H4 (cell line): ENCODE measurements around the gene CCR6. TPM values are rescaled to one million over a fixed set of nuclear protein-coding genes. Genes with fewer than 3 reads are reported as not detected.
"Not testable (repeated sequence)": the region's sequence is repeated elsewhere in the genome, so short reads cannot be mapped to it uniquely, and the experiment has no call there.

ENCODE experiments used
- DNase-seq: peaks from one replicate; pipeline ENCODE4 v3.0.0-alpha.2; 2015; ENCODE audit warnings: low spot score
- total RNA-seq: library from RNA; depleted of rRNA; stranded (reverse); fragments of >200 nt; shearing (Covaris generic); gene quantifications from 2 replicates; pipeline ENCODE4 v1.2.3, GENCODE V29; 2014

Gene CCR6
- total RNA-seq, 1 experiment from 2014 or later: not detected

DNA sequence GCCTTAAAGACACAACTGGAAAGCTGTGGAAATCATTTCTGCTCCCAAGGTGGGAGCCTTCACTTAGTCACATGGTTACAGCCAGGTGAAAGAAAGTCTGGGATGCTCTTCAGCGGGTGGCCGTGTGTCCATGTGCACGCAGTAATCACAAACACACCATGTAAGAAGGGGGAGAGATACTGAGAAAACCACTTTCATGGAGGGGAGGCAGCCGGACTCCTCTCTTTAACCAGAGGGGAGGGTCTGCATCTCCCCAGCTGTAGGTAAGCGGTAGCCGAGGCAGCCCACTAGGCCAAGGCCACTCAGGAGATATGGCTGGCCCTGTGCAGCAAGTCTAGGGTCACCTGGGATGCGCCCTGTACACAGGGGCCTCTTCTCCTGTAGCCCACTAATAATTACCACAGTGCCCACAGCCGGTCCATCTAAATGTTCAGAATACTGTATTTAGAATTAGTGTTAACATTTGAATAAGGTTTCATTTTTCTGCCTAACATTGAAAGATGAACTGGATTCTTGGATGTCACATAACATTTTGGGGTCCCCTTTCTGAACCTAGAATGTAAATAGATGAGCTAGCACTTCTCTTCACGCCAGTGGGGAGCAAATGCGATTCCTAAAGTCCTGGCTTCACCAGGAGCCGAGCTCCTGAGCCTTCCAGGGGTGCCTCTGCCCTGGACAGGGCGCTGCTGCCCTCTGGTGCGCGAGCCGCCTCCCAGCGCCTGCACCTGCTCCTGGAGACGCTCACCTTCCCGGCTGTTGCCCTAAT, 19.0 kb downstream of the CCR6 start:
- no peak for DNase-seq

DNA sequence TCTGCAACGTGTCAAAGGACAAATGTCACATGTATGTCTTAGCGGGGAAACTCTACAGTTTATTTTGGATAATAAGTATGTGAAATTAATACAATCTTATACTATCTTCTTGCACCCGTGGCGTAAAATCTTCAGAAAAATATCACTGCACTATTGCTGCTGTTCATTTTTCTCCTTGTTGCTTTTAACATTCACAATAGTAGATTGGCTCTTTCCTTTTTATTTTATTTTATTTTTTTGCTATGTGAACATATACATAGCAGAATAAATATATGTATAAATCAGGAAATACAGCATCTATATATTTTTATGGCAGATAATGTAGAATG, 19.5 kb downstream of the CCR6 start:
- DNase-seq: no peak

DNA sequence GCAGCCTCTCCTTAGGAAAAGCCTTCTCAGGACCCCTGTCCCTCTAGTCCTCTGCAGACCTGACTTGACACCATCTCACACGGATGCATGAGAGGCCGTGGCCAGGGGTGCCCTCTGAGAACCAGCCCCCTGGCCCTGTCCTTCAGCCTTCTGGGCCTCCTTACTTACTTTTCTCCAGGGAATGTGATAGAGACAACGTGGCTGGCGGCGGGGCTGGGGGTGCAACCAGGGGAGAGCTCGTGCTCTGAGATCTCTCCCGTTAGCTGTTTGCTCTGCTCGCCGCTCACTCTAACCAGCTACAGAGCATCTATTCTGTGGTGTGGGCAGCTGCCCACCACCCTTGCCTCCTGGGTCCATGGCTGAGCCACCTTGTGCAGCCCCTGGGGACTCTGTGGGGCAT, 20.1 kb downstream of the CCR6 start:
- DNase-seq: no peak

DNA sequence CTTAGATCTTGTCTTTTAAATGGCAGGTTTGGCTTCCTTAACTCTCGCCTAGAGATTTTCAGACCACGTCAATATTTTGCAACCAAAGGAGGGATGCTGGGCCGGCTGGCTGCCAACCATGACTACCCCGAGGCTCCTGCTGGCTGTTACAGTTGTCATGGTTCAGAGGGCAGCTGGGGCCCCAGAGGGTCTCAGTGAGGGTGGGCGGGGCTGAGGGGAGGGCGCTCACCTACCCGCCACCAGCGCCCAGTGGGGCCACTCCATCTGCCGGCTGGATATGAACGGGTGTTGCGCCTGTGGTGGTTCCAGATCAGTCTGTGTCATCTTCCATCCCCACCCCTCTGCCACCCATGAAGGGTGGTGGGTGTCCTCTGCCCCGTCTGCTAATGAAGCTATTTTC, 22.6 kb downstream of the CCR6 start:
- no peak for DNase-seq

DNA sequence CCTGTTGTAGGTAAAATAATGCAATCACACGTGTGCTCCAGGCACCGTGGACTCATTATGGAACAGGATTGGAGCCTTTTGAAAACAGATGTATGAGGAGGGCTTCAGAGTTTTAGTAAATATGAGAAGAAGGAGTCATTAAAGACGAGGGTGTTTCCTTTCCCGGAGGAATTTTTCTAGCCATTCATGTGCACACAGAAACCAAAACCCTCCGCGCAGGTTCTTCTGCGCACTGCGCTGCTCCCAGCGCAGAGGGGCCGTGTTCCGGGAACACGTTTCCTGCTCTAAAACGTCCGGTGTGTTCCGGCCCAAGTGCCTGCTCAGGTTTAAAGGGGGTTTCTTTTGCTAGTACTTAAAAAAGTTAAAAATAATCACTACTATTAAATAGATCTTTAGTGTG, 23.2 kb downstream of the CCR6 start:
- DNase-seq: no peak

DNA sequence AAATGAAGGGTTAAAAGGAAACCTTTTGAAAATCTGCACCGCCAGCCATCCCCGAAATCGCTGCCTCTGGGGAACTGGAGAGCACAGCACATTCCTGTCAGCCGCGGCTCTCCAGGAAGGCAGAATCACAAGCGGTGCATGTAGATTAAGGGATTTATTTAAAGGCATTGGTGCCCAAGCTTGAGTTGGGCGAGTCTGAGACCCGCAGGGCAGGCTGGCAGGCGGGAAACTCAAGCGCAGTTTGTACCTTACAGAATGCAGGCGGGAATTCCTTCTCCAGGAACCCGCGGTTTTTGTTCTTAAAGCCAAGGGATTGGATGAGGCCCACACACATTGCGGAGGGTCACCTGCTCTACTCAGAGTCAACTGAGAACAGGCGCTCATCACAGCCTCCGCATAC, 24.1 kb downstream of the CCR6 start:
- no peak for DNase-seq

DNA sequence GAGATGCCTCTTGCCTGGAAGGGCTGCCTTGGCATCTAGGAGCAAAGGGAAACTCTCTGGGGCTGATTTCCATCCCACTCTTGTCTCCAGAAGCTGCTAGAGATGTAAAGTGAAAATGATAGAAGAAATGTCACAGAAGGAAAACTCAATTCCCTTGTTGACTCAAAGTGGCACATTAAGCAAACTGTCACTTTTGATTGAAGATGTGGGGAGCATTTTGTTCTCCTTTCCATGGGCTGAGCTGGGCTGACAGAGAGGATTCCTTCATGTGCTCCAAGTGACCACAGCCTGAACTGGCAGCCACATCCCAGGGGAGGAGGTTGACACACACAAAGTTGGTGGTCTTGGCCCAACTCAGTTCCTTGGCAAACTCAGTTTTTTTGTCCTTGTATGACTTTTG, 25.1 kb downstream of the CCR6 start:
- no peak for DNase-seq

DNA sequence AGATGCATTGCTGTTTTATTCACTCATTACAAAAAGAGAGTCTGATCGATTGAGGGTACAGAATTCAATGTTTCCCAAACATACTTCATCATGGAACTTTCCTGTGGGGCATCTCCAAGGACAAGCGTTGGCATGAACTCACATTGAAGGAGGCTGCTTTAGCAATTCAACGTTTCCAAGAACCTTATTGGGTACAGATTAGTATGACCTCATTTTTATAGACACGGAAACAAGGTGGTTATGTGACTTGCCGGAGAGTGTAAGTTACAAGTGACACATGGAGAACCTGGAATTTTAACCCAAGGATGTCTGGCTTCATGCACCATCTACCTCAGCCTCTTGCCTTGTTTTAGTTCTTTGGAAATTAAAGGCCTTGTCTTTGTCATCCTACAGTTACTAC, 26.1 kb downstream of the CCR6 start:
- DNase-seq: no peak

DNA sequence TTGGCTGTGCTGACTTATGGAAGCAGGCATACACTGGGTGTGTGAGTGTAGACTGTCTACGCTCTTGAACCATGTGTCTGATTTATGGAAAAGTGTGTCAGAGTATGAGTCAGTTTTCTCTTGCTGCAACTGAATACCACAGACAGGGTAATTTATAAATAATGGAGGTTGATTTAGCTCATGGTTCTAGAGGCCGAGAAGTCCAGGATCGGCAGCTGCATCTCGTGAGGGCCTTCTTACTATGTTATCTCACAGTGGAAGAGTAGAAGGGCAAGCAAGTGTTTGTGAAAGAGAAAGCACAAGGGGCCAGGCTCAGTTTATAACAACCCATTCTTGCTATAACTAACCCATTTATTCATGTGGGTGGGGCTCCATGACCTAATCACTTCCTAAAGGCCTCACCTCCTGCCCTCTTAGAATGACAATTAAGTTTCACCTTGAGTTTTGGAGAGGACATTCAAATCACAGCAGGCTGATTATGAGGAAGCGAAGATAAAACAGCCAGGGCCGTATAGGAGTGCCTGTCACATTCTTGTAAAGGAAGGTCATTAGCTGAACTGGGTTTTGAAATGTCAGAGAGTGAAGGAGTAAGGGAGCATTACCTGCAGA, 28.1 kb downstream of the CCR6 start:
- no peak for DNase-seq

DNA sequence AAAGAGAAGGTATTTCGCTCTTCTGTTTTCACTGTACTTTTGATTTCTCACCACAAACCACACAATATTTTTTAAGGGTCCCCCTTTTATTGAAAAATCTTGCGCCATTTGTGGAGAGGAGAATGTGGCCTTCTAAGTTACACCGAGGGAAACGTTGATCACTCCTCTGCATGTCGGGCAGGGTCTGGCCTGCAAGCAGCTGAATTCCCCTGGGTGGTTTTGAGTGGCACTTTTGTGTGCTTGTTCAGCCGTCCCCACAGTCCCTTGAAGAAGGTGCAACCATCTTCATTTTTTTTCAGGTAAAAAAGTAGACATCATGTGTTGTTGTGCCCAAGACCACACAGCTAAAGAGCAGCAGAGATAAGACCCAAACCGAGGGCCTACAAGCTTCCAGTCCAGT, 28.8 kb downstream of the CCR6 start:
- no peak for DNase-seq

DNA sequence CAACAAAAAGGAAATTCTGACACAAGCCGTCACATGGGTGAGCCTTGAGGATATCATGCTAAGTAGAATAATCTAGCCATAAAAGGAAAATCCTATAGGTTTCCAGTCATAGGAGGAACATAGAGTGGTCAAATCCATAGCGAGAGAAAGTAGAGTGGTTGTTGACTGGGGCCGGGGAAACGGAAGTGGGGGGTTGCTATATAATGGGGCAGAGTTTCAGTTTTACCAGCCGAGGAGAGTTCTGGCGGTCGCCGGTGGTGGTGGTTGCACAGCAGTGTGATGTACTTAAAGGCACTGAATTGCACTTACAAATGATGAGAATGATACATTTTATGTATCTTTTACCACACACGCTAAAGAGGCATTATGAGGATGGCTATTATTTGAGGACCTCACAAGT, 30.0 kb downstream of the CCR6 start:
- DNase-seq: no peak

DNA sequence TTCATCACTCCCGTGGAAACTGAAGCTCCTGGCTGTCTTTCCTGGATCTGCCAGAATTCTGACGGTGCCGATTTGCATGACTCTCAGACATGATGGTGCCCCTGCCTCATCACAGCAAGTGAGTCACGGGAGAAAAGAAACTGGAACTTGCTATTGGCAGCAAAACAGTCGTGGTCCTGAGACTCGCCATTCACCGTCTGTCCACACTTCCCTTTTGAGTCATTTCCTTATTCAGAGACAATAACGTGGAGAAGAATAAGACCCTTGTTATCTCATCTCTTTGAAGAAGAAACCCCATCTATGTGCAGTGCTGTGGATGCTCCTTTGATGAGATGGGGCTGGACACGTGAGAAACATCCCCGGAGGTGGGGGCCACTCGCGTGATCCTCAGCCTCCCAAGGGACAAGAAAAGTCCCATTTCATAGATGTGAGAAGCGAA, 30.6 kb downstream of the CCR6 start:
- no peak for DNase-seq

DNA sequence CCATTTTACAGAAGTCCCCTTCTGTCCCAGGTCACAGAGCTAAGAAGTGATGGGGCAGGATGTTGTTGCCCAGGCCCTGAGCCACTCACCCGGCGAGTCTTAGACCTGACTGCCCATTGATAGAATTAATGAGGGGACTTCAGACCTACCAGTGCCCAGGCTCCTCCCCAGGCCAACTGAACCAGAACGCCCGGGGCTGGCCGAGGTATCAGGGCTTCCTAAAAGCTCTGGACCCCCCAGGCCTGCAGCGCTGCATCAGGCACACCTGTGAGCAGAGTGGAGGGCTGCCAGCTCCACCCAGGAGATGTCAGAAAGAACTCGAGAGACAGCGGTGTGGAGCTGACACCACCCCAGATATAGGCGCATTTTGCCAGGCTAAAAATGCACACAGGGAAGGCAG, 31.4 kb downstream of the CCR6 start:
- no peak for DNase-seq

DNA sequence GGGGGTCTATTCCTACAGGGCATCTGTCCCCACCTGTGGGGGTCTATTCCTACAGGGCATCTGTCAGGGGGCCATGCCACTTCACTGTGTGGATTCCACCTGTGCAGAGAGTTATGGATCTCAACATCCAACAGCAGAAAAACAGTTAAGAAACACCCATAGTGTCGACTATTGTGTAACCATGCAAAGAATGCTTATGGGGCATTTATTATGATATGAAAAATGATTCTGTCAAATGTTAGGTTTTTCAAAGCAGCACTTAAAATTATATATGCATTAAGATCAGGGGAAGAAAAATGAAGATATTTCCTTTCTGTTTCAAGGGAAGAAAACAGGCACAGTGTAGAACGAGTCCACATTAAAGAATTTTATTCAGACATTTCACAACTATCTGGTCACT, 32.0 kb downstream of the CCR6 start:
- DNase-seq: no peak

DNA sequence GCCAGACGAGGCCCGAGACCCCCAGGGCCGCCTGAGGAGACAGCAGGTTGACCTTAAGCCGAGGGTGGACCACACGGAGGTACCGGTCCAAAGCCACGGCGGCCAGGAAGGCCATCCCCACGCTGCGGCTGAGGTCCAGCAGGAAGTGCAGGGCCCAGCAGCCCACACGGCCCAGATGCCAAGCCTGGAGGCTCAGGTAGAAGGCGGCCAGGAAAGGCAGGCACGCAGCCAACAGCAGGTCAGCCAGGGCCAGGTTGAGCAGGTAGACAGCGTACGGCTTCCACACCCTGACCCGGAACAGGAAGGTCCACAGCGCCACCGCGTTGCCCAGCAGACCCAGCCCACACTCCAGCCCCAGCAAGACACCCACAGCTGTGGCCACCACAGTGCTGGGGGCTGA, 34.5 kb downstream of the CCR6 start:
- no peak for DNase-seq

DNA sequence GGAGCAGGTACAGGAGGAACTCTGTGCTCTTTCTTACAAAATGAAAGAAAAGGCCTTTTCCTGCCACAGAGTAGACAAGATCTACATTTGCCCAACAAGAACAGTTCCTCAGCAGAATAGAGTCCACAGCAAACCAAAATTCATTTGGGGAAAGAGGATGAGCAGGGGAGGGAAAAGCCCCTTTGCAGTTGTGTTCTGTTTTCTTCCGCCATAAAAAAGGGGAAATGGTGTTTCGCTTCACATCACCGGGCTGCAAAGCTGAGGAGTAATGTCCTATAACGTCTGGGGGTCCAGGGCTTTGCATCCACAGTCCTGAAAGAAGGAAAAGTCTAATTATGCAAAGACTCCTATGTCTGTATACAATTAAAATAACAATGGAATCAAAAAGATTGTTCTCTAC, 35.0 kb downstream of the CCR6 start, which contains the start of gene GPR31:
Gene GPR31, minus strand, starts transcription at position 118 of the 400 bp plus-strand sequence. CDS start 149 bp downstream, outside the sequence.
- DNase-seq: no peak

DNA sequence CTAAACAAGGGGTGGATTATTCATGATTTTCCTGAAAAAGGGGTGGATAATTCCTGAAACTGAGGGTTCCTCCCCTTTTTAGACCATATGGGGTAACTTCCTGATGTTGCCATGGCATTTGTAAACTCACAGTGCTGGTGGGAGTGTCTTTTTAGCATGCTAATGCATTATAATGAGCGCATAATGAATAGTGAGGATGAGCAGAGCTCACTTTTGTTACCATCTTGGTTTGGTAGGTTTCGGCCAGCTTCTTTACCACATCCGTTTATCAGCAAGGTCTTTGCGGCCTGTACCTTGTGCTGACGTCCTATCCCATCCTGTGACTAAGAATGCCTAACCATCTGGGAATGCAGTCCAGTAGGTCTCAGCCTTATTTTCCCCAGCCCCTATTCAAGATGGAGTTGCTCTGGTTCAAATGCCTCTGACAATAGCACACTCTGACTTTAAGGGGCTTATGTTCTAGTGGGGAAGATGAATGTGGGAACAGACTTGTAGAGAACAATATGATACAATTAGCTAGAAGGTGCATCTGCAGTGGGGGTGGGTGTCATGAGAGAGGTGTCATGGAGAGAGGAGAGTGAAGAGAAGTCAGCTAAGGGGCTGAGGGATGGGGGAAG, 39.1 kb downstream of the CCR6 start:
- DNase-seq: no peak

DNA sequence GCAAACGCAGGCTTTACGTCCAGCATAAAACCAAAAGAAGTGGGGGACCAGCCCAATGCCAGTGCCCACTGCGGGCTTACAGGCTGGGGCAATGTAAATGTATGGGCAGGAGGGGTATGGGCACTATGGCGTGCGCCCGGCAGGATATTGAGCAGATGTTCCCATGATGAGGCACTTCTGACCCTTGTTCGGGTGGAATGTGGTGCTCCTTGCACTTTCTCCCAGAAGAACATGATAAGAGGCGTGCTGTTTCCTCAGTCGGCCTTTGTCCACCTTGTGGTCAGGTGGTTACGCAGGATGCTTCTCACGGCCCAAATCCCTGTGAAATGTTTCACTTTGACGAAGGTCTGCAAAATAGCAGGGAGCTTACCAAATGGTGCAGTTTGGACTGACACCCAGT, 39.7 kb downstream of the CCR6 start:
- DNase-seq: no peak

DNA sequence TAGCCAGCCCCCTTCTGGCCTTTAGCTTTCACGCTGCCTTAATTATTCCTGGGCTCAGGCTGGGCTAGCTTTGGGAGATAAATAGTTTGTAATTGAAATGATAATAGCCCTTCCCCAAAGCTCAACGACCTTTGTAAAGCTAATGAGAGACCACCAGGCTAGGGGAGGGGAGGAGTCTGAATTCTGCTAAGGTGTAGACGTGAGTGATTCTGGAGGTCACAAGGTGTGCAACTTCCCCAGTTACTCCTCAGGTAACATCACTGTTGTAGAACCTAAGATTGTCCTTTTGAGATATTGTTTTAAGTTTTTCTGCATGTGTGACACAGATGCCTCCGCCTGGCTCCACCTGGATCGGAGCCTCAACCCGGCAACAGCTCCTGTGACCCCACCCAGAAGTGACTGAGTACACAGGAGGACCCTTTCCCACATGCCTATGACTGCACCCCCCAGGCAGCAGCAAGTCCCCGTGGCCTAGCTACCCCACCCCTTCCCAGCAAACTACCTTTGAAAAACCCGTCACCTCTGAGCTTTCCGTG, 40.6 kb downstream of the CCR6 start:
- no peak for DNase-seq

DNA sequence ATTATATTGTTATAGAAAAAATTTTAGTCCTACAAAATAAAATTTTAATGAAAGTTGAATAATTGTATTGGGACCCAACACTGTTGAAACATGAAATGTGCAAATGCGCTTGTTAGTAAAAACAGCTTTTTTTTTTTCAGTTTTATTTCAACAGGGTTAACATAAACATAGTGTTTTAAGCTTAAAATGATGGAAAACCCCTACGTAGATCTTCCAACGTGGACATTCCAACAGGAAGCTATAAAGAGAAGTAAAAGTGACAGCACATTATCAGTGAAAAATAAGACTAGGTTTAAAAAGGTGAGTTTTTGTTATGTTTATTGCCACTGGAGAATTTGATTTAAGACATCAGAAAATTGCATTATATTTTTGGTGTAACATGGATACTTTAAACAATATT, 41.4 kb downstream of the CCR6 start:
- no peak for DNase-seq

DNA sequence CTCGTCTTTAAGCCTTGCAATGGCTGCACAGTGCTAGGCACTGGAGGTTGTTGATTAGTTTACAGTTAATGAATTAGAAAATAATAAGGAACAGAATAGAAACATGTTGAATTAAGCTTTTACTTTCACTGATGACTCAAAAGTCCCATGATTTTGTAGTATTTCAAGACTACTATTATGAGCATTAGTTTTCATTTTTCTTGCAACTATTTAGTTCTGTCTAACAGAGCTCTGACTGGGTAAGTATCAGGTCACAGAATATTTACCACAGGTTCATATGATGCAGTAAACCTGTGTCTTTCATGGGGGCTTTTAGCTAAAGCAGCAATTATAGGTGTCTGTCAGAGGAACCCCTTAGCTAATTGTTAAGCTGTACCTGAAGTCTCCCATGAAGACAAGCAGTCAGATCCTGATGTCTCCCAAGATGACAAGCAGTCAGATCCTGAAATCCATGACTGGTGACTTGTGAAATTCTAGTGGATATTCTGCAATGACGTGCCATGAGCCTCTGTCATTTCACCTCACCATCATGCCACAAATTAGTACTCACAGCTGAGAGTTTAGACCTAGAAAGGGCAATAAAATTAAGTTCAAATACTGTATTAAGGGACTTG, 43.1 kb downstream of the CCR6 start:
- no peak for DNase-seq

DNA sequence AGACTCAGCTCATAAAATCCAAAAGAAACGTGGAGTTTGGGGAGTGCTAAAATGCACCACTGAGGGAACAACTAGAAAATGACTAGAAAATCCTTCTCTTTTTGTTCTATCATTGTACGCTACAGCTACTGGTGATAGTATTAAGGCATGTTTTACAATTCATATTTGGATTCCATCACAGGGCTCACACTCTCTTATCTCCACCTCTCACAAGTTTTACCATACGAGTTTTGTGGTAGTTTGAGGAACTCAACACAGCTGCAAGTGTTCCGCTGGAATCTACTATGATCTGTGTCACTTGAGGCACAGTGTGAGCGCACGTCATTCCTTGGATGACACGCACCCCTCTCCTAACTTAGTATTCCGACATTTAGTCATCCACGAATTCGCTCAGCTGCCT, 44.8 kb downstream of the CCR6 start:
- DNase-seq: not testable (repeated sequence)

DNA sequence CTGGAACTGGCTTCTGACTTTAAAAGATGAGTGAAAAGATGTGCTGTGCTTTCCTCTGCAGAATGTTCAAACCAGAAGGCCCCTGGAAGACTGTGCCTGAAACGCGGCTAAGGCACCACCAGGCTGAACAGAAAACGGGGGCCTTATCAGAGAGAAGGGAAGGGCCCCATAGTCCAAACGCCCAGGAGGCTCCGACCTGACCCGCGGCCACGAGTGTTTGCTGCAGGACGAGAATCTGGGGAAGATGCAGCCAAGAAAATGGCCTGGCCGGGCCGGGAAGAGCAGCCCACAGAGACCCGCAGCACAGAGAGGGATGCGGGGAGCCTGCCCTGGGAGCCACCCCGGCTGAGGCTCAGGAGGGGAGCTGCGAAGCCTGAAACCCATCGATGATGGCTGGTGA, 45.4 kb downstream of the CCR6 start:
- not testable (repeated sequence) for DNase-seq
